HCT116 (cell line): ENCODE measurements around the gene GNAS-AS1. TPM values are rescaled to one million over a fixed set of nuclear protein-coding genes. Genes with fewer than 3 reads are reported as not detected.

ENCODE experiments used
- ATAC-seq: fragments of 200-7000 bp; cut with Tn5 transposase; 2 replicates; pipeline ENCODE4 v1.9.1; 2020; ENCODE audit warnings: mild to moderate bottlenecking, moderate library complexity
- BruUV-seq: library from RNA; stranded (reverse); fragments of 400-500 nt; replicated peaks from 2 replicates; lab custom pipeline; 2021; lab: Mats Ljungman, UMichigan
- CTCF ChIA-PET: fragments of 300-600 bp; sonication (Branson Sonifier 250); formaldehyde crosslinking; loops from one replicate; lab custom pipeline; 2021; ENCODE audit warnings: antibody characterized with exemption; lab: Charles Lee
- POLR2A ChIA-PET: fragments of 300-600, 350-600 bp; sonication (Branson Sonifier 250); formaldehyde crosslinking; loops from one replicate; lab custom pipeline; 2021; ENCODE audit warnings: antibody characterized with exemption; lab: Charles Lee
- RAD21 ChIA-PET, 2 experiments: fragments of 300-600 bp; sonication (Branson Sonifier 250); formaldehyde crosslinking; loops; one replicate each; lab custom pipeline; 2023; ENCODE audit warnings: low total read pairs in 2 of 2; ENCODE audit not compliant: uncharacterized antibody in 2 of 2, unreplicated experiment in 2 of 2, low non-redundant PET in 1 of 2; lab: Charles Lee
- DNase-seq: peaks from one replicate; pipeline ENCODE4 v3.0.0-alpha.2; 2010; ENCODE audit warnings: low read depth, low spot score
- H2AFZ ChIP-seq: fragments of 200-600 bp; shearing (Covaris generic), sonication (generic); 2 replicates; pipeline ENCODE4 v1.6.1; 2017; ENCODE audit warnings: low read depth, mixed run types, mixed read lengths, antibody characterized with exemption, low read length; ENCODE audit not compliant: poor library complexity, severe bottlenecking
- H3K27ac ChIP-seq: 2 replicates; pipeline ENCODE4 v1.5.1; 2012; ENCODE audit warnings: low read depth, low read length
- H3K27me3 ChIP-seq: fragments of 200-600 bp; sonication (generic); 2 replicates; pipeline ENCODE4 v1.6.1; 2016; ENCODE audit warnings: mixed run types, low read length, mixed read lengths; ENCODE audit not compliant: insufficient read depth
- H3K36me3 ChIP-seq, 2 experiments: fragments of 200-500 bp in 1 of 2; fragments of 200-600 bp in 1 of 2; sonication (Bioruptor generic) in 1 of 2; sonication (generic) in 1 of 2; 2 replicates each; pipeline versions ENCODE4 v1.5.1 to v1.6.1; 2014 to 2016; ENCODE audit warnings: low read length in 2 of 2, inconsistent platforms in 1 of 2, mixed read lengths in 1 of 2, mixed run types in 1 of 2; ENCODE audit not compliant: insufficient read depth in 2 of 2, control insufficient read depth in 1 of 2
- H3K4me1 ChIP-seq, 2 experiments: fragments of 200-600 bp in 1 of 2; sonication (generic) in 1 of 2; 2 replicates each; pipeline versions ENCODE4 v1.5.1 to v1.6.1; 2012 to 2017; ENCODE audit warnings: low read length in 2 of 2, inconsistent platforms in 1 of 2, mild to moderate bottlenecking in 1 of 2, mixed read lengths in 1 of 2, mixed run types in 1 of 2, moderate library complexity in 1 of 2; ENCODE audit not compliant: insufficient read depth in 2 of 2, control insufficient read depth in 1 of 2
- H3K4me2 ChIP-seq: fragments of 200-600 bp; sonication (generic); 2 replicates; pipeline ENCODE4 v1.6.1; 2017; ENCODE audit warnings: mixed run types, low read length, mixed read lengths
- H3K4me3 ChIP-seq, 2 experiments: fragments of 200-600 bp in 1 of 2; sonication (generic) in 1 of 2; replicated peaks in 1 of 2; 2 replicates each; pipeline ENCODE4 v1.5.1; 2011 to 2016; ENCODE audit warnings: low read length in 2 of 2, control low read depth in 1 of 2, low read depth in 1 of 2, mild to moderate bottlenecking in 1 of 2, mixed read lengths in 1 of 2, mixed run types in 1 of 2
- H3K79me2 ChIP-seq: fragments of 200-600 bp; sonication (generic); 2 replicates; pipeline ENCODE4 v1.6.1; 2017; ENCODE audit warnings: mild to moderate bottlenecking, mixed run types, low read length, moderate library complexity, mixed read lengths; ENCODE audit not compliant: insufficient read depth
- H3K9ac ChIP-seq: fragments of 200-600 bp; sonication (generic); 2 replicates; pipeline ENCODE4 v1.6.1; 2016; ENCODE audit warnings: low read length, mixed read lengths
- H3K9me2 ChIP-seq: fragments of 200-600 bp; sonication (generic), shearing (Covaris generic); 2 replicates; pipeline ENCODE4 v1.6.1; 2017; ENCODE audit warnings: mixed run types, mild to moderate bottlenecking, moderate library complexity; ENCODE audit not compliant: insufficient read depth
- H3K9me3 ChIP-seq, 2 experiments: fragments of 200-500 bp in 1 of 2; fragments of 200-600 bp in 1 of 2; sonication (Bioruptor generic) in 1 of 2; sonication (generic) in 1 of 2; 2 replicates each; pipeline ENCODE4 v1.6.1; 2014 to 2017; ENCODE audit warnings: low read length in 2 of 2, mixed read lengths in 2 of 2, inconsistent platforms in 1 of 2, low read depth in 1 of 2, mild to moderate bottlenecking in 1 of 2, mixed run types in 1 of 2, moderate library complexity in 1 of 2; ENCODE audit not compliant: control insufficient read depth in 1 of 2, insufficient read depth in 1 of 2
- H4K20me1 ChIP-seq: fragments of 200-600 bp; sonication (generic), shearing (Covaris generic); 2 replicates; pipeline ENCODE4 v1.6.1; 2017; ENCODE audit warnings: mixed run types, mild to moderate bottlenecking, moderate library complexity; ENCODE audit not compliant: insufficient read depth
- CBX3 ChIP-seq: IDR thresholded peaks from 2 replicates; pipeline ENCODE4 v1.6.1; 2012; ENCODE audit warnings: low read depth
- CEBPB ChIP-seq: IDR thresholded peaks from 2 replicates; pipeline ENCODE4 v1.6.1; 2012; ENCODE audit warnings: low read depth
- ELF1 ChIP-seq: IDR thresholded peaks from 2 replicates; pipeline ENCODE4 v1.6.1; 2012; ENCODE audit warnings: low read depth, borderline replicate concordance
- EZH2 ChIP-seq: fragments of 200-600 bp; sonication (generic); IDR thresholded peaks from 2 replicates; pipeline ENCODE4 v1.6.1; 2017; ENCODE audit warnings: antibody characterized with exemption, mixed run types
- EZH2phosphoT487 ChIP-seq: fragments of 200-600 bp; IDR thresholded peaks from 2 replicates; pipeline ENCODE4 v1.6.1; 2018; ENCODE audit warnings: antibody characterized with exemption, borderline replicate concordance
- JUND ChIP-seq: IDR thresholded peaks from 2 replicates; pipeline ENCODE4 v1.6.1; 2012
- POLR2A ChIP-seq: IDR thresholded peaks from 2 replicates; pipeline ENCODE4 v1.7.0; 2011; ENCODE audit warnings: borderline replicate concordance; ENCODE audit not compliant: insufficient read depth, insufficient read length; ENCODE audit errors: extremely low read depth
- POLR2AphosphoS5 ChIP-seq: IDR thresholded peaks from 2 replicates; pipeline ENCODE4 v1.6.1; 2011; ENCODE audit warnings: mild to moderate bottlenecking, low read depth, low read length, moderate library complexity
- SIN3A ChIP-seq: IDR thresholded peaks from 2 replicates; pipeline ENCODE4 v1.6.1; 2012; ENCODE audit warnings: low read depth
- SP1 ChIP-seq: IDR thresholded peaks from 2 replicates; pipeline ENCODE4 v1.6.1; 2012; ENCODE audit warnings: low read depth
- SRF ChIP-seq: IDR thresholded peaks from 2 replicates; pipeline ENCODE4 v1.6.1; 2012; ENCODE audit warnings: low read depth
- TCF7L2 ChIP-seq: IDR thresholded peaks from 2 replicates; pipeline ENCODE4 v1.7.0; 2011; ENCODE audit warnings: borderline replicate concordance, inconsistent platforms; ENCODE audit not compliant: insufficient read depth, insufficient read length; ENCODE audit errors: extremely low read depth
- YY1 ChIP-seq: IDR thresholded peaks from 2 replicates; pipeline ENCODE4 v1.6.1; 2011; ENCODE audit warnings: low read length, low read depth, moderate library complexity, mild to moderate bottlenecking; ENCODE audit not compliant: insufficient replicate concordance; ENCODE audit errors: extremely low read depth
- ZFX ChIP-seq: fragments of 450-650 bp; IDR thresholded peaks from 2 replicates; pipeline ENCODE4 v1.6.1; 2017
- ZNF274 ChIP-seq: fragments of 200-500 bp; sonication (Bioruptor generic); IDR thresholded peaks from 2 replicates; pipeline ENCODE4 v1.6.1; 2014; ENCODE audit warnings: mild to moderate bottlenecking, low read depth, low read length, inconsistent platforms
- intact Hi-C: fragments of 100-400 bp; cut with micrococcal nuclease; formaldehyde crosslinking; loops from 2 replicates; pipeline ENCODE4 v1.10.0; 2022
- total RNA-seq: library from RNA; stranded (reverse); gene quantifications from one replicate; pipeline ENCODE4 v1.2.1, GENCODE V29; 2021; ENCODE audit not compliant: unreplicated experiment
- TF ChIP-seq, protein P1 (sequence below): IDR thresholded peaks from 2 replicates; pipeline ENCODE4 v1.6.1; 2012
- TF ChIP-seq, protein P2 (sequence below): IDR thresholded peaks from 2 replicates; pipeline ENCODE4 v1.6.1; 2011; ENCODE audit warnings: mild to moderate bottlenecking, low read length, moderate library complexity; ENCODE audit not compliant: insufficient replicate concordance; ENCODE audit errors: extremely low read depth
- TF ChIP-seq, protein P3 (sequence below), 3 experiments: fragments of 200-600 bp in 1 of 3; sonication (generic) in 1 of 3; IDR thresholded peaks in 2 of 3; conservative IDR thresholded peaks in 1 of 3; 2 replicates each; pipeline ENCODE4 v1.5.1; 2012 to 2017; ENCODE audit warnings: low read depth in 2 of 3, low read length in 2 of 3, antibody characterized with exemption in 1 of 3, borderline replicate concordance in 1 of 3, control low read depth in 1 of 3, mild to moderate bottlenecking in 1 of 3, mixed read lengths in 1 of 3, mixed run types in 1 of 3, moderate library complexity in 1 of 3; ENCODE audit not compliant: insufficient read depth in 1 of 3
- TF ChIP-seq, protein P4 (sequence below): IDR thresholded peaks from 2 replicates; pipeline ENCODE4 v1.6.1; 2012
- TF ChIP-seq, protein P5 (sequence below): IDR thresholded peaks from 2 replicates; pipeline ENCODE4 v1.6.1; 2012; ENCODE audit warnings: low read depth

The GNAS-AS1 gene
- total RNA-seq, 1 experiment from 2014 or later = not detected

DNA sequence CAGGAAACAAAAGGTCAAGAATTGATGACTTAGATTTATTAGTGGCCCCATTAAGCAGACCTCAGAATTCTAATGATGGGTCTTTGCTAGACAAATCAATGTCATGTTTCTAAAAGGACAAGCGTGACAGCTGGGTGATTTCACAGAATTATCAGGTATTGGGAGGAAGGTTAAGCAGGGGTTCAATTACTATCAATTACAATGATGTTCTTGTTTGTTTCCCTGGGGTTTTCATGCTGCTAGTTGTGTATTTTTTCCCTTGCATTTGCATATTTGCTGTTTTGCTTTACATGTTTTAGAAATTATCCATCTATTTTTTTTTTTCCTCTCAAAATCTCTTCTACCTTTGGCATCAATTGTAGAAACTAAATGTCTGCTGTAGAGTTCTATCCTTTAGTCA is 29.7 kb upstream of the GNAS-AS1 start:
- no peak overlapping the region for H3K4me2 ChIP-seq
- no peaks in the 10 kb centered on the region for H3K27me3 ChIP-seq
- no peaks in the 10 kb centered on the region for H3K9me3 ChIP-seq
- no peak for TF ChIP-seq CEBPB
- no peak for TF ChIP-seq TCF7L2
- no peak for TF ChIP-seq SRF
- TF ChIP-seq SP1 = no peak
- no peak for TF ChIP-seq SIN3A
- TF ChIP-seq EZH2 = no peak
- no peak for TF ChIP-seq ZFX
- TF ChIP-seq, protein P1, sequence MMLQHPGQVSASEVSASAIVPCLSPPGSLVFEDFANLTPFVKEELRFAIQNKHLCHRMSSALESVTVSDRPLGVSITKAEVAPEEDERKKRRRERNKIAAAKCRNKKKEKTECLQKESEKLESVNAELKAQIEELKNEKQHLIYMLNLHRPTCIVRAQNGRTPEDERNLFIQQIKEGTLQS = no peak
- TF ChIP-seq, protein P2, sequence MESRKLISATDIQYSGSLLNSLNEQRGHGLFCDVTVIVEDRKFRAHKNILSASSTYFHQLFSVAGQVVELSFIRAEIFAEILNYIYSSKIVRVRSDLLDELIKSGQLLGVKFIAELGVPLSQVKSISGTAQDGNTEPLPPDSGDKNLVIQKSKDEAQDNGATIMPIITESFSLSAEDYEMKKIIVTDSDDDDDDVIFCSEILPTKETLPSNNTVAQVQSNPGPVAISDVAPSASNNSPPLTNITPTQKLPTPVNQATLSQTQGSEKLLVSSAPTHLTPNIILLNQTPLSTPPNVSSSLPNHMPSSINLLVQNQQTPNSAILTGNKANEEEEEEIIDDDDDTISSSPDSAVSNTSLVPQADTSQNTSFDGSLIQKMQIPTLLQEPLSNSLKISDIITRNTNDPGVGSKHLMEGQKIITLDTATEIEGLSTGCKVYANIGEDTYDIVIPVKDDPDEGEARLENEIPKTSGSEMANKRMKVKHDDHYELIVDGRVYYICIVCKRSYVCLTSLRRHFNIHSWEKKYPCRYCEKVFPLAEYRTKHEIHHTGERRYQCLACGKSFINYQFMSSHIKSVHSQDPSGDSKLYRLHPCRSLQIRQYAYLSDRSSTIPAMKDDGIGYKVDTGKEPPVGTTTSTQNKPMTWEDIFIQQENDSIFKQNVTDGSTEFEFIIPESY = no peak
- TF ChIP-seq, protein P3, sequence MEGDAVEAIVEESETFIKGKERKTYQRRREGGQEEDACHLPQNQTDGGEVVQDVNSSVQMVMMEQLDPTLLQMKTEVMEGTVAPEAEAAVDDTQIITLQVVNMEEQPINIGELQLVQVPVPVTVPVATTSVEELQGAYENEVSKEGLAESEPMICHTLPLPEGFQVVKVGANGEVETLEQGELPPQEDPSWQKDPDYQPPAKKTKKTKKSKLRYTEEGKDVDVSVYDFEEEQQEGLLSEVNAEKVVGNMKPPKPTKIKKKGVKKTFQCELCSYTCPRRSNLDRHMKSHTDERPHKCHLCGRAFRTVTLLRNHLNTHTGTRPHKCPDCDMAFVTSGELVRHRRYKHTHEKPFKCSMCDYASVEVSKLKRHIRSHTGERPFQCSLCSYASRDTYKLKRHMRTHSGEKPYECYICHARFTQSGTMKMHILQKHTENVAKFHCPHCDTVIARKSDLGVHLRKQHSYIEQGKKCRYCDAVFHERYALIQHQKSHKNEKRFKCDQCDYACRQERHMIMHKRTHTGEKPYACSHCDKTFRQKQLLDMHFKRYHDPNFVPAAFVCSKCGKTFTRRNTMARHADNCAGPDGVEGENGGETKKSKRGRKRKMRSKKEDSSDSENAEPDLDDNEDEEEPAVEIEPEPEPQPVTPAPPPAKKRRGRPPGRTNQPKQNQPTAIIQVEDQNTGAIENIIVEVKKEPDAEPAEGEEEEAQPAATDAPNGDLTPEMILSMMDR (IDR thresholded peaks at IDR 0.05 in 2 of 3, conservative IDR thresholded peaks at IDR 0.05 in 1 of 3; ENCODE audit: borderline replicate concordance in 1 of 3, insufficient read depth in 1 of 3, low read depth in 2 of 3, low read length in 2 of 3) = no peak
- TF ChIP-seq JUND = no peak
- TF ChIP-seq CBX3 = no peak
- no peak for TF ChIP-seq EZH2phosphoT487
- no peak for TF ChIP-seq ELF1
- TF ChIP-seq, protein P4, sequence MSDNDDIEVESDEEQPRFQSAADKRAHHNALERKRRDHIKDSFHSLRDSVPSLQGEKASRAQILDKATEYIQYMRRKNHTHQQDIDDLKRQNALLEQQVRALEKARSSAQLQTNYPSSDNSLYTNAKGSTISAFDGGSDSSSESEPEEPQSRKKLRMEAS = no peak
- TF ChIP-seq ZNF274 = no peak
- TF ChIP-seq, protein P5, sequence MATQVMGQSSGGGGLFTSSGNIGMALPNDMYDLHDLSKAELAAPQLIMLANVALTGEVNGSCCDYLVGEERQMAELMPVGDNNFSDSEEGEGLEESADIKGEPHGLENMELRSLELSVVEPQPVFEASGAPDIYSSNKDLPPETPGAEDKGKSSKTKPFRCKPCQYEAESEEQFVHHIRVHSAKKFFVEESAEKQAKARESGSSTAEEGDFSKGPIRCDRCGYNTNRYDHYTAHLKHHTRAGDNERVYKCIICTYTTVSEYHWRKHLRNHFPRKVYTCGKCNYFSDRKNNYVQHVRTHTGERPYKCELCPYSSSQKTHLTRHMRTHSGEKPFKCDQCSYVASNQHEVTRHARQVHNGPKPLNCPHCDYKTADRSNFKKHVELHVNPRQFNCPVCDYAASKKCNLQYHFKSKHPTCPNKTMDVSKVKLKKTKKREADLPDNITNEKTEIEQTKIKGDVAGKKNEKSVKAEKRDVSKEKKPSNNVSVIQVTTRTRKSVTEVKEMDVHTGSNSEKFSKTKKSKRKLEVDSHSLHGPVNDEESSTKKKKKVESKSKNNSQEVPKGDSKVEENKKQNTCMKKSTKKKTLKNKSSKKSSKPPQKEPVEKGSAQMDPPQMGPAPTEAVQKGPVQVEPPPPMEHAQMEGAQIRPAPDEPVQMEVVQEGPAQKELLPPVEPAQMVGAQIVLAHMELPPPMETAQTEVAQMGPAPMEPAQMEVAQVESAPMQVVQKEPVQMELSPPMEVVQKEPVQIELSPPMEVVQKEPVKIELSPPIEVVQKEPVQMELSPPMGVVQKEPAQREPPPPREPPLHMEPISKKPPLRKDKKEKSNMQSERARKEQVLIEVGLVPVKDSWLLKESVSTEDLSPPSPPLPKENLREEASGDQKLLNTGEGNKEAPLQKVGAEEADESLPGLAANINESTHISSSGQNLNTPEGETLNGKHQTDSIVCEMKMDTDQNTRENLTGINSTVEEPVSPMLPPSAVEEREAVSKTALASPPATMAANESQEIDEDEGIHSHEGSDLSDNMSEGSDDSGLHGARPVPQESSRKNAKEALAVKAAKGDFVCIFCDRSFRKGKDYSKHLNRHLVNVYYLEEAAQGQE = no peak
- TF ChIP-seq YY1 = no peak
- TF ChIP-seq POLR2A = no peak
- TF ChIP-seq POLR2AphosphoS5 = no peak
- H3K36me3 ChIP-seq = no peaks in the 10 kb centered on the region
- ATAC-seq (no peak), DNase-seq (no peak)
- no peaks in the 10 kb centered on the region for H4K20me1 ChIP-seq
- no peak overlapping the region for H3K27ac ChIP-seq
- POLR2A ChIA-PET = no interaction called here
- no peak overlapping the region for H2AFZ ChIP-seq
- no peak overlapping the region for H3K4me3 ChIP-seq
- H3K9ac ChIP-seq = no peak overlapping the region
- no TSS peak for BruUV-seq
- intact Hi-C loops = loop anchor here (10.0 kb wide), 1 partner anchor 226 kb away; the partner anchor contains the start of gene STX16
- CTCF ChIA-PET = interaction anchor here (0.5 to 1.0 kb wide), 2 partner anchors 11 to 337 kb away, joined by 3 to 4 read pairs; no protein-coding TSS in a partner anchor
- RAD21 ChIA-PET = no interaction called here
- no peaks in the 10 kb centered on the region for H3K9me2 ChIP-seq
- no peaks in the 10 kb centered on the region for H3K4me1 ChIP-seq
- H3K79me2 ChIP-seq = no peaks in the 10 kb centered on the region
